GM21360 (cell line): ENCODE data around the gene CTCF.

Experiments
- ATAC-seq: cut with Tn5 transposase; IDR thresholded peaks from one replicate; pipeline ENCODE4 v1.9.1; 2021; ENCODE audit warnings: mild to moderate bottlenecking, moderate library complexity; ENCODE audit not compliant: unreplicated experiment

The CTCF gene

DNA sequence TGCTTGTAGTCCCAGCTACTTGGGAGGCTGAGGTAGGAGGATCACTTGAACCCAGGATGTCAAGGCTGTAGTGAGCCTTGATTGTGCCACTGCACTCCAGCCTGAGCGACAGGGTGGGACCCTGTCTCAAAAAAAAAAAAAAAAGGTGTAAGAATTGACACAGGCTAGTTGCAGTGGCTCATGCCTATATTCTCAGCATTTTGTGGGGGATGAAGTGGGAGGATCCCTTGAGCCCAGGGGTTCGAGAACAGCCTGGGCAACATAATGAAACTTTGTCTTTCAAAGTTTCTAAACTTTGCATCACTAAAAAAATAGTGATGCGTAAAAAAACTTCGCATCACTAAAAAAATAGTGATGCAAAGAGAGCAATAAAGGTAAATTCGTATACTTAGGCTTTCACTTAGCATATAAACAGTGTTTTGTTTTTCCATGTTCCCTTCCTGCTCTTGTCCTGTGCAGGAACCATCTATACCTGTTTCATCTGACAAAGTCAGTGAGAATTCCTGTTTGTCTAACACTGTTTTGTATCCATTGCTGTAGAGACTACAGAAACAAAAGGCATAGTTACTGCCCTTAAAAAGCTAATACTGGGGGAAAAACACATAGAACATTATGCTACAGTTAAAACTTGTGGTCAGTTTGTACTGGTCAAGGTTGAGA lies 32.1 kb downstream of the CTCF start:
- no peak for ATAC-seq

DNA sequence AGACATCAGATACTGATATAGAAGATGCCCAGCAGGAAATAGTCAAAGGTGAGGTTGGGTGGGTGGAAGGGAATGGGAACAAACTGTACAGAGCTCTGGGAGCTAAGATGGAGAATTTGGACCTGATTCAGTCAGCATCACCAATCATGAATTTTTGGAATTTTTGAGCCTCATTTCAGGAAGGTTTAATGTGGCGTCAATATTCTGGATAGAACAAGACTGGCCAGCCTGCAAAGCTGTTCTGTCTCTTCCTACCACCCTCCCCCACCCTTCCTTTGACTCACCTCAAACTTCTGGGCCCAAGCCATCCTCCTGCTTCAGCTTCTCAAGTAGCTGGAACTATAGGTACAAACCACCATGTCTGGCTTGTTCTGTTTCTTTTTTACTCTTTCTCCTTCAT lies 32.6 kb downstream of the CTCF start:
- ATAC-seq: no peak

GRCh38 chr16:67598527-67598926 lies 36.2 kb downstream of the CTCF start:
- ATAC-seq: no peak

DNA sequence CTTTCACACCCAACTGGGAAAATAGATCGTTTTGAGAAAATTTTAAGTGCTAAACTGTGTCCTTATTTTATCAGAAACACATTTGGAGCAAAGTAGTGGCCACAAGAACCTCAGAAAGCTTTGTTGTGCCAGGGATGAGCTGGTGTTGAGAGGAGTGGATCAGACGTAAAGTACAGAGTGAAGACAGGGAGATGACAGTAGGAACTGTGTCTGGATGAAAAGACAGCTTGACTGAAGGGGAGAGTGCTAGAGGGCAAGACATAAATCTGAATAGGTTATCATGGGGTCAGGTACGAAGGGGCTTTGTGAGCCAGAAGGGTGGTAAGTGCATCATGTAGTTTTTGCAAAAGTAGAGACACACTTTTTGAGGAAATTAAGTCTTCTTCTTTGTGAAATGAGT lies 43.3 kb downstream of the CTCF start:
- no peak for ATAC-seq

GRCh38 chr16:67606632-67607031 lies 44.3 kb downstream of the CTCF start:
- ATAC-seq: no peak

GRCh38 chr16:67608364-67608763 lies 46.0 kb downstream of the CTCF start:
- ATAC-seq: no peak

- no peak for ATAC-seq
Observed at GRCh38 chr16:67613808-67614207, 51.5 kb downstream of the CTCF start.

- ATAC-seq: no peak
Observed at GRCh38 chr16:67628216-67628615, 65.9 kb downstream of the CTCF start.

DNA sequence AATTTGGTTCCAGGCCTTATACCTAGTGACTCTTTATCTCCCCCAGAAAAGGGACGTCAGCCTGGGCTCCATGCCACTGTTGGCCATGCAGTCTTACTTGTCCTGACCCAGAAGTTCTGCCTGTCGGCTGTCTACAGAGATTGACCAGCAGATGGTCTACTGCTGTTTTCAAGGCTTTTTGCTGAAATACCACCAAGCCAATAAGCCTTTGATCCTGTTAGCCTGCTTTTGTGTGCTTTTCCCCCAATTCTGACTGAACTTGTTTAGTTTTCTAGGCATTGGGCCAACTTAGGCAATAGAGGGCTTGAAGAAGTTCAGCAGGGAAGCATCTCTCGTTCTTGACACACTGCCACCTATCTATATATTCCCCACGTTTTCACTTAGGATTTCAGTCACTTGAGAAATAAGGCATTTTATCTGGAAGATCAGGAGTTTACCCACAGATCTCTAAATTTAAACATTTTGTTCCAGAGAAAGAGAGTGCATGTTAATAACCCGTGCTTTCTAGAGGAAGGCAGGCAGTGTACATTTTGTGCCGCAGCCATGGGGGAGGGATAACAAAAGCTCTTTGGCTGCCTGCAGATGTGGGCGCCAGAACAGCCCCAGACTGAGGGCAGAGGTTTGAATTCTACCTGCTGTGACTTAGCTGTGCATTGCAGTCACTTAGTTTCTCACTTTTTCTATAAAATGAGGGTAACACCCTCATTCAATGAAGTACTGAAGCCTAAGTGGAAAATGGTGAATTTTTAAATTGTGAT lies 70.3 kb downstream of the CTCF start:
- no peak for ATAC-seq

- ATAC-seq: no peak
Observed at GRCh38 chr16:67636713-67637112, 74.4 kb downstream of the CTCF start.

DNA sequence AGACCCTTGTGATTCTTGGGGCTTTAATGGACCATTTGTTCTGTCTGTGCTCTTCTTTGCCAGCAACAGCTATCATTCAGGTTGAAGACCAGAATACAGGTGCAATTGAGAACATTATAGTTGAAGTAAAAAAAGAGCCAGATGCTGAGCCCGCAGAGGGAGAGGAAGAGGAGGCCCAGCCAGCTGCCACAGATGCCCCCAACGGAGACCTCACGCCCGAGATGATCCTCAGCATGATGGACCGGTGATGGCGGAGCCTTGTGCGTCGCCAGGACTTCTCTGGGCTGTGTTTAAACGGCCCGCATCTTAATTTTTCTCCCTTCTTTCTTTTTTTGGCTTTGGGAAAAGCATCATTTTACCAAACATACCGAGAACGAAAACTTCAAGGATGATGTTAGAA lies 75.3 kb downstream of the CTCF start:
- no peak for ATAC-seq

- no peak for ATAC-seq
Observed at GRCh38 chr16:67641779-67642708, 79.7 kb downstream of the CTCF start.

GRCh38 chr16:67644038-67644437 lies 81.7 kb downstream of the CTCF start:
- ATAC-seq: no peak

- ATAC-seq: no peak
Observed at GRCh38 chr16:67645397-67646121, 83.2 kb downstream of the CTCF start.

DNA sequence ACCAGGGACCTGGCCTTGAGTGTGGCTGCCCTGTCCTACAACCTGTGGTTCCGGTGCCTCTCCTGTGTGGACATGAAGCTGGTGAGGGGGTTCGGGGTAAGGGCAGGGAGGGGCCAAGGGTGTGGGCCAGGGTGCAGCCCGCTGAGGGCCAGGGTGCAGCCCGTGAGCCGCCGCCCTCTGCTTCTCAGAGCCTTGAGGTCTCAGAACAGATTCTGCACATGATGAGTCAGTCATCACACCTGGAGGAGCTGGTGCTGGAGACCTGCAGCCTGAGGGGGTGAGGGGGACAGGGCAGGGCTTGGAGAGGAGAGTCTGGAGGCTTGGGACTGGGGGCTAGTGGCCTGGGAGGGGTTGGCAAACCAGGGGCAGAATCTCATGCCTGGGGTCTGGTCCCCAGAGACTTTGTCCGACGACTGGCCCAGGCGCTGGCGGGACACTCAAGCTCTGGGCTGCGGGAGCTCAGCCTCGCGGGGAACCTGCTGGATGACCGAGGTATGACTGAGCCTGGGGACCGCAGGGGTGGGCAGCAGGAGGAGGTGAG lies 84.9 kb downstream of the CTCF start:
- ATAC-seq: no peak

GRCh38 chr16:67647681-67648080 lies 85.4 kb downstream of the CTCF start:
- no peak for ATAC-seq

DNA sequence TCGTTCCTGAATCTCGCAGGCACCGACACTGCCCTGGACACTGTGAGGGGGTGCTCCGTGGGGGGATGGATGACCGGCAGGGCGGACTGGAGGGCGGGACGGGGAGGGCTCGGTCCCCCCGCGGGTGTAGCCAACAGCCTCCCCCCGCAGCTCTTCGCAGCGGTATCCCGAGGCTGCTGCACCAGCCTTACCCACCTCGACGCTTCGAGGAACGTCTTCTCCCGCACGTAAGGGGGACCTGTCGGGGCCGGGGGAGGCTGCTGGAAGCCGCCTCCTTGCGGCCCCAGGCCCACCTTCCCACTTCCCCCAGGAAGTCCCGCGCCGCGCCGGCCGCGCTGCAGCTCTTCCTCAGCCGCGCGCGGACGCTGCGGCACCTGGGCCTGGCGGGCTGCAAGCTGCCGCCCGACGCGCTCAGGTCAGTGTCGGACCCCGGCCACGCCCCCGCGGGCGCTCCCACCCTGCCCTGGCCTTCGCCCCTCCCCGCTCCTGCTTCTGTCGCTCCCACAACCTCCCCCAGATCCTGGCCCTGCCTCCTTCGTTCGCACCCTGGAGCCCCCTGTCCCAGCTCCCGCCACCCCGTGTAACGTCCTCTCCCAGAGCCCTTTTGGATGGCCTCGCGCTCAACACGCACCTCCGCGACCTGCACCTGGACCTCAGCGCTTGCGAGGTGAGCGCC lies 85.9 kb downstream of the CTCF start:
- ATAC-seq: no peak

- no peak for ATAC-seq
Observed at GRCh38 chr16:67648764-67649407, 86.6 kb downstream of the CTCF start.

DNA sequence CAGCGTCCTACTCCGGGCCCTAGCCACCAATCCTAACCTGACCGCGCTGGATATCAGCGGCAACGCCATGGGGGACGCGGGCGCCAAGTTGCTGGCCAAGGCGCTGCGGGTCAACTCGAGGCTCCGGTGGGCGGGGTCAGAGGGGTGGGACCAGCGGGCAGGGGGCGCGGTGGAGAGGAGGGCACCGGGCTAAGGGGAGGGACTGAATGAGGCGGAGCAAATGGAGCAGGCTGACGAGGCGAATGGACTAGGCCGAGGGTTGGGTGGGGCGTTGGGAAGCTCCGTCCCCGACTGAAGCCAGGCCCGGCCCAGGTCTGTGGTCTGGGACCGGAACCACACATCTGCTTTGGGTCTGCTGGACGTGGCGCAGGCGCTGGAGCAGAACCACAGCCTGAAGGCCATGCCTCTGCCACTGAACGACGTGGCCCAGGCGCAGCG lies 87.2 kb downstream of the CTCF start:
- no peak for ATAC-seq

DNA sequence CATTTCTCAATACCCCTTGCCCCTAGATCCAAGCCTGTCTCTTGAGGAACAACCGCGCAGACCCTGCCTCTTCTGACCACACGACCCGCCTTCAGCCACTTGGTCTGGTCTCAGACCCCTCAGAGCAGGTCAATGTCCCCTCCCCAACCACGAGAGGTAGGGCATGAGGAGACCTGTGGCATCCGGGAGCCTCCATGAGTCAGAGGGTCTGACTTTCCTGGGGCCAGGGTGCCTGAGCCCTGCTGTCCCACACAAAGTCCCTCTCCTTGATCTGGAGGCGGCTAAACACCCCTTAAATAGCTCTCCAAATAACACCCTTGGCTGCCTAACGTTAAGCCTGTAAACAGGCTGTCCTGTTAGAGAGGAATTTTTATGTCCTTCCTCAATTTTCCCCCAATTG lies 87.7 kb downstream of the CTCF start:
- no peak for ATAC-seq
